ENCODE results near the gene TJAP1.

- TF ChIP-seq CTCF (optimal IDR thresholded peaks at IDR 0.05 in 1 of 3, IDR thresholded peaks at IDR 0.05 in 1 of 3, conservative IDR thresholded peaks at IDR 0.05 in 1 of 3; ENCODE audit: extremely low read depth in 1 of 3, insufficient read depth in 2 of 3, low read length in 3 of 3) (no peak), EZH2 (IDR thresholded peaks at IDR 0.05; ENCODE audit: low read length) (no peak)
Measured at GRCh38 chr6:43515808-43516207, 38.4 kb downstream of the TJAP1 start.

All from keratinocyte (primary cell).